ENCODE measurements around the gene MARF1.
"Not testable (repeated sequence)": the region's sequence is repeated elsewhere in the genome, so short reads cannot be mapped to it uniquely, and the experiment has no call there.

The MARF1 gene

DNA sequence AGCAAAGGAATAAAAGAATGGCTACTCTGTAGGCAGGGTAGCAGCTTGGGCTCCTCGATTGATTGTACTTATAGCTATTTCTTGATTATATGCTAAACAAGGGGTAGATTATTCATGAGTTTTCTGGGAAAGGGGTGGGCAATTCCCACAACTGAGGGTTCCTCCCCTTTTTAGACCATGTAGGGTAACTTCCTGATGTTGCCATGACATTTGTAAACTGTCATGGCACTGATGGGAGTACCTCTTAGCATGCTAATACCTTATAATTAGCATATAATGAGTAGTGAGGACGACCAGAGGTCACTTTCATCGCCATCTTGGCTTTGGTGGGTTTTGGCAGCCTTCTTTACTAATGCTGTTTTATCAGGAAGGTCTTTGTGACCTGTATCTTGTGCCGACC, 72.3 kb downstream of the MARF1 start:
- not testable (repeated sequence) for DNase-seq

- no peak for DNase-seq
Measured at GRCh38 chr16:15567823-15568222, 75.1 kb downstream of the MARF1 start.

DNA sequence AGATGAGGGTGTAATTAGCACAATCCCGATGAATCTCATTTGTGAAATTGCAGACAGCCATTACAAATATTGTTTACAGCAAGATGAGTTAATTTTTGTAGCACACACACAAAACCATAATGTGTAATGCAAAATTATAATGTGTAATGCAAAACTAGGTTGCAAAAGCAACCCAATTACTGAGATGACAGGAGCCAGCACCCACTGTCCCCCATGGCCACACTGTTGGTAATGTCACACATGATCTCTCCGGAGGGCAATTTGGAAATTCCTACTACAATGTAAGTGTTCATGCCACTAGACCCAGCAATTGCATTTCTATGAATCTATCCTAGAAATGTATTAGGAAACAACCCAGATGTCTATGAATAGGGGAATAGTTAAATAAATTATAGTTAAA, 76.9 kb downstream of the MARF1 start:
- no peak for DNase-seq

- no peak for DNase-seq
Measured at GRCh38 chr16:15564604-15565339, 78.2 kb downstream of the MARF1 start.

GRCh38 chr16:15559176-15559575, 83.8 kb downstream of the MARF1 start:
- no peak for DNase-seq

GRCh38 chr16:15557258-15557657, 85.7 kb downstream of the MARF1 start:
- DNase-seq: no peak

DNA sequence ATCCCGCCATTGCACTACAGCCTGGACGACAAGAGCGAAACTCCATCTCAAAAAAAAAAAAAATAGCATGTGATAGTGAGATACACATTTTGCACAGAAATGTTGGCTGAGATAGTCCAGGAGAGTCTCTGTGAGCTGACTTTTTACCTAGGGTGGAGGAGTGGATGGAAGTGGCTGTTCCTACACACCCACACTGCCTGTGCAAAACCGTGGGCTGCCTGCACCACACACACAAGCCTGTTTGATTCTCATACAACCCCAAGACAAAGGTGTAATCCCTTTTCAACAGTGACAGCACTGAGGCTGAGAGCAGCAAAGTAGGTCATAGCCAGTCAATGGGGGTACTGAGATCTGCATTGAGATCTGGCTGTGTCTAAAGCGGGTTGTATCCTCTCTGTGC, 86.8 kb downstream of the MARF1 start:
- no peak for DNase-seq

DNA sequence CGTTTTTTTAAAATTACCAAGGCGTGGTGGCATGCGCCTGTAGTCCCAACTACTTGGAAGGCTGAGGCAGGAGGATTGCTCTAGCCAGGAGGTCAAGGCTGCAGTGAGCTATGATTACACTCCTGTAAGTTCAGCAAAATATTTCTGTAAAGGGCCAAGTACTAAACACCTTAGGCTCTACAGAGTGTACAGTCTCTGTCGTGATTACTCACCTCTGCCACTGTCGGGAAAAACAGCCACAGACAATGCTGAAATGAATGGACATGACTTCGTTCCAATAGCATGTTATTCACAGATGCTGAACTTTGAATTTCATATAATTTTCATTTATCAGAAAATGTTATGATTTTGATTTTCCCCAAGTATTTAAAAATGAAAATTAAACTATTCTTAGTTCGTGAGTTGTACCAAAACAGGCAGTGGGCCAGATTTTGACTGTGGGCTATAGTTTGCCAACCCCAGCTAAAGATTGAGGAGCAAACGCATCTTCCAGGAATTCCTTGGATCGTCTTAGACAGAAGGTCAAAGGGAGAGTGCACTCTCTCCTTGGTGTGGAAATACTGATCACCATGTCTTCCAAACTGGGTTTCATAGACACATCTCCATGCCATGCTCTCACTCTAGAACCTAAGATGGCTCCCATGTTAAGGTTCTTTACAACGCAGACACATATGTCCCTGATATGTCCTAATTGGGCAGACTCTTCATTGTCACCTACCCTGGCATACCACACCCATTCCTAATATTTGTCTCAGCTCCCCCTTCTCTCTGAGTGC, 89.5 kb downstream of the MARF1 start:
- no peak for DNase-seq

- DNase-seq: no peak
Measured at GRCh38 chr16:15552507-15552906, 90.4 kb downstream of the MARF1 start.

DNA sequence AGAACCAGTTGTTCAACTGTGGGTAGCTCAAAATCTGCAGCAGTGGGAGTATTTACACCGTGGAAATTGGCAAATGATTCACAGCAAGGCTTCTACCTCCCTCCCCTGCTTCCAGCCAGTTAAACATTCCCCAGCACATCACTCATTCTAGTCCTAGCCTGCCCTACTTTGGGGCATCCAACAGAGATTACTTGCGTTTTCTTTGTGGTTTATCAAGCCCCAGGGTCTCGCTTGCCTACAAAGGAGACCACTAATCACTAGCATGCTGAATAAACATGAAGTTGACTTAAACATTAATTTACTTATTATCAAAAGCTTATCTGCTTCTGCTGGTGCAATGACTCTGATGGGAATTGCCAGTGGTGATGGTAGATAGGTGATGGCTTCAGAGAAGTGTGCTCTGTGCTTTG, 94.5 kb downstream of the MARF1 start:
- no peak for DNase-seq

DNA sequence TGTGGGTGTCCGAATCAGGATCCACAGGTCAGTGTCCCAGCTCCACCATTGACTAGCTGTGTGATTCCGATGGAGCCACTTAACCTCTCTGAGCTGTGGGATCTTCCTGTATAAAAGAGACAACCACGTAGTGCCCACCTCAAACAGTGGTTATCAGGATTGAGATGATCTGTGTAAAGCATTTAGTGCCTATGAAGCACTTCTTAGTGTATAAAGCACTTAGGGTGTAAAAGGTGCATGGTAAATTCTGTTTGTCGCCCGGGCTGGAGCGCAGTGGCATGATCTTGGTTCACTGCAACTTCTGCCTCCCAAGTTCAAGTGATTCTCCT, 95.2 kb downstream of the MARF1 start:
- no peak for DNase-seq

DNA sequence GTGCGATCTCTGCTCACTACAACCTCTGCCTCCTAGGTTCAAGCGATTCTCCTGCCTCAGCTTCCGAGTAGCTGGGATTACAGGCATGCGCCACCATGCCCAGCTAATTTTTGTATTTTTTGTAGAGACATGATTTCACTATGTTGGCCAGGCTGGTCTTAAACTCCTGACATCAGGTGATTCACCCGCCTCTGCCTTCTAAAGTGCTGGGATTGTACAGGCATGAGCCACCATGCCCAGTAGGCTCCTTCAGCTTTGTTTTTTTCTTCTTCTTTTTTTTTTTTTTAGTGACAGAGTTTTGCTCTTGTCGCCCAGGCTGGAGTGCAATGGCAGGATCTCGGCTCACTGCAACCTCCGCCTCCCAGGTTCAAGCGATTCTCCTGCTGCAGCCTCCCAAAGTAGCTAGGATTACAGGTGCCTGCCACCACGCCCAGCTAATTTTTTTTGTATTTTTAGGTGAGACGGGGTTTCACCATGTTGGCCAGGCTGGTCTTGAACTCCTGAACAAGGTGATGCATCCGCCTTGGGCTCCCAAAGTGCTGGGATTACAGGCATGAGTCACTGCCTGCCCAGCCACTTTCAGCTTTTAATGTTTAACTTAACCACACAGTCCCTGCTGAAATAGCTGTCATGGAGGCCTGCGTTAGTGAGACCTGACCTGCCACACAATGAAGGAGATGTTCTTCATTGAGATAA, 95.7 kb downstream of the MARF1 start:
- DNase-seq: not testable (repeated sequence)

DNA sequence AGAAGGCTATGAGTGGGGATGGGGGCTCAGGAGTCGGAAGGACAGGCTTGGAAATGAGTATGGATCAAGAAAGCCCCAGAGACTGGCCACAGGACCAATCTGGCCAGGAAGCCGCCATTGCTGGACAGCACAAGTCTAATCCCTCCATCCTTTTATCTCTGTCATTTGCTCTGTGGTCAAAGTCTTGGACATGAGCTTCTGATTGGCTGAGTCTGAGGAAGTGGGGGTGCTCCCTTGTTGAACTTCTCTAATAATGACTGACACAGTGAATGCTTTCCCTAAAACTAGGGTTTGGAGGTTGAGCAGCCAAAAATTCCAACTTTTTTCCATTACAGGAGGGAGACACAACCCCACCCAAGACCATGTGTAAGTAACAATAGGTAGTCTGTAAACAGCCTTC, 97.4 kb downstream of the MARF1 start:
- DNase-seq: no peak

DNA sequence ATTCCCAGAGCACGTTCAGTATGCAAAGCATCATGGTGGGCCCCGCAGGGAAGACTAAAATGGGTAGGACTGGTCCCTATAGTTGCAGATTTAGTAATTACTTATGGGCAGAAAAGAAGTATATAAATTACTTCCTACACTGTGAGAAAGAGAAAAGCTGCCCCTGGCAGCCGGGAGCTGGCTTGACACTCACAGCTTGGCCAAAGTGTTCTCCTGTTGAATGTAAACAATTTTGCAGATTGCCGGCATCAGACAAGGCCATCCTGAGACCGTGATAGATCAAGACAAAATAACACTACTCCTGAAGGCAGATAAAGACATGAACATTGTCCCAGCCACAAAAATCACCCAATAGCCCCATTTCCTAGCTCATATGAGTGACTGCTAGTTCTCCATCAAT, 98.5 kb downstream of the MARF1 start:
- no peak for DNase-seq

Data from GOT3 (cell line).